ENCODE measurements around the gene ANO10.

DNA sequence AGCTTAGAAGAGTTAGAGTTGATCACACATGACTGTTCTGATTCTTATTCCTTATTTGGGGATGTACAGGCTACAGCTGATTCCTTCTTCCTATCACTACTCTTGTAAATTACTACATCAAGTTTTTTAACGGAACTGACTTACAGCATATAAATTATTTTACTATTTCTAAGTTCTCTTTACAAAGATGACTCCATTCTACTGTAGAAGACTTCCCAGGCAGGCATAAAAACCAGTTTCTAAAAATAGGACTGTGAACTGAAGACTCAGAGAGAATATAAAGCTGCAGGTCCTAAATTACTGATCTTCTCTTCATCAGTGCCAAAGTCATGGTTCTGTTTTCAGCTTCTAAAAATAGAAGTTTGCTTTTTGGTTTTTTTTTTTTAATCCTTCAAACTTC is 38.9 kb downstream of the ANO10 start:
- TF ChIP-seq, protein P1, sequence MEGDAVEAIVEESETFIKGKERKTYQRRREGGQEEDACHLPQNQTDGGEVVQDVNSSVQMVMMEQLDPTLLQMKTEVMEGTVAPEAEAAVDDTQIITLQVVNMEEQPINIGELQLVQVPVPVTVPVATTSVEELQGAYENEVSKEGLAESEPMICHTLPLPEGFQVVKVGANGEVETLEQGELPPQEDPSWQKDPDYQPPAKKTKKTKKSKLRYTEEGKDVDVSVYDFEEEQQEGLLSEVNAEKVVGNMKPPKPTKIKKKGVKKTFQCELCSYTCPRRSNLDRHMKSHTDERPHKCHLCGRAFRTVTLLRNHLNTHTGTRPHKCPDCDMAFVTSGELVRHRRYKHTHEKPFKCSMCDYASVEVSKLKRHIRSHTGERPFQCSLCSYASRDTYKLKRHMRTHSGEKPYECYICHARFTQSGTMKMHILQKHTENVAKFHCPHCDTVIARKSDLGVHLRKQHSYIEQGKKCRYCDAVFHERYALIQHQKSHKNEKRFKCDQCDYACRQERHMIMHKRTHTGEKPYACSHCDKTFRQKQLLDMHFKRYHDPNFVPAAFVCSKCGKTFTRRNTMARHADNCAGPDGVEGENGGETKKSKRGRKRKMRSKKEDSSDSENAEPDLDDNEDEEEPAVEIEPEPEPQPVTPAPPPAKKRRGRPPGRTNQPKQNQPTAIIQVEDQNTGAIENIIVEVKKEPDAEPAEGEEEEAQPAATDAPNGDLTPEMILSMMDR (IDR thresholded peaks at IDR 0.05 in 8 of 11, conservative IDR thresholded peaks at IDR 0.05 in 3 of 11) = no peak
- TF ChIP-seq POLR2A (IDR thresholded peaks at IDR 0.05) = no peak

All from spleen (tissue), 7 donors.